SJSA1 (cell line): Measurements from ENCODE around the gene LRMDA. TPM values are rescaled to one million over a fixed set of nuclear protein-coding genes. Genes with fewer than 3 reads are reported as not detected.

Experiments used
- DNase-seq, 2 experiments: peaks; one replicate each; pipeline ENCODE4 v3.0.0-alpha.2; 2015 to 2020; ENCODE audit warnings: low spot score in 2 of 2, low read depth in 1 of 2
- H3K27ac ChIP-seq: fragments of 250-450 bp; sonication (Bioruptor Pico); 2 replicates; pipeline ENCODE4 v1.5.1; 2020; ENCODE audit warnings: mild to moderate bottlenecking, moderate library complexity
- H3K27me3 ChIP-seq: fragments of 250-450 bp; sonication (Bioruptor Pico); replicated peaks from 2 replicates; pipeline ENCODE4 v1.5.1; 2020; ENCODE audit warnings: mild to moderate bottlenecking, moderate library complexity
- H3K36me3 ChIP-seq: fragments of 250-450 bp; sonication (Bioruptor Pico); 2 replicates; pipeline ENCODE4 v1.5.1; 2020; ENCODE audit warnings: mild to moderate bottlenecking
- H3K4me1 ChIP-seq: fragments of 250-450 bp; sonication (Bioruptor Pico); replicated peaks from 2 replicates; pipeline ENCODE4 v1.6.1; 2021; ENCODE audit warnings: mild to moderate bottlenecking
- H3K4me3 ChIP-seq: fragments of 250-450 bp; sonication (Bioruptor Pico); 2 replicates; pipeline ENCODE4 v1.5.1; 2020; ENCODE audit warnings: mild to moderate bottlenecking
- H3K9me3 ChIP-seq: fragments of 250-450 bp; sonication (Bioruptor Pico); replicated peaks from 2 replicates; pipeline ENCODE4 v1.5.1; 2020; ENCODE audit warnings: mild to moderate bottlenecking
- total RNA-seq: library from RNA; depleted of rRNA; stranded (reverse); fragments of >200 nt; shearing (Covaris generic); gene quantifications from 2 replicates; pipeline ENCODE4 v1.2.3, GENCODE V29; 2014

Gene LRMDA
- total RNA-seq, 1 experiment from 2014 or later, result not detected

- DNase-seq, result no peak
- Histone ChIP-seq H3K9me3 (no peaks in the 10 kb centered on the region), H3K4me3 (no peak overlapping the region), H3K4me1 (no peaks in the 10 kb centered on the region), H3K36me3 (no peaks in the 10 kb centered on the region), H3K27me3 (no peaks in the 10 kb centered on the region), H3K27ac (no peak overlapping the region)
These were observed 493.0 kb downstream of the LRMDA start for GRCh38 chr10:75924309-75924902.

- H3K36me3 ChIP-seq, result no peaks in the 10 kb centered on the region
- H3K4me3 ChIP-seq, result no peak overlapping the region
- no peaks in the 10 kb centered on the region for H3K9me3 ChIP-seq
- no peak for DNase-seq
- no peak overlapping the region for H3K27ac ChIP-seq
- H3K27me3 ChIP-seq, result no peaks in the 10 kb centered on the region
- no peaks in the 10 kb centered on the region for H3K4me1 ChIP-seq
These were observed 494.6 kb downstream of the LRMDA start for GRCh38 chr10:75925999-75926398.

GRCh38 chr10:75926763-75927162, 495.3 kb downstream of the LRMDA start:
- Histone ChIP-seq H3K27me3 (no peaks in the 10 kb centered on the region), H3K9me3 (no peaks in the 10 kb centered on the region), H3K4me1 (no peaks in the 10 kb centered on the region), H3K36me3 (no peaks in the 10 kb centered on the region), H3K27ac (no peak overlapping the region), H3K4me3 (no peak overlapping the region)
- no peak for DNase-seq

- H3K4me3 ChIP-seq, result no peak overlapping the region
- H3K27me3 ChIP-seq, result no peaks in the 10 kb centered on the region
- H3K4me1 ChIP-seq, result no peaks in the 10 kb centered on the region
- H3K27ac ChIP-seq, result no peak overlapping the region
- H3K9me3 ChIP-seq, result no peaks in the 10 kb centered on the region
- no peak for DNase-seq
- H3K36me3 ChIP-seq, result no peaks in the 10 kb centered on the region
These were observed 496.8 kb downstream of the LRMDA start for GRCh38 chr10:75928231-75928630.

GRCh38 chr10:75929630-75930161, 498.3 kb downstream of the LRMDA start:
- Histone ChIP-seq H3K27me3 (no peaks in the 10 kb centered on the region), H3K9me3 (no peaks in the 10 kb centered on the region), H3K27ac (no peak overlapping the region), H3K4me3 (no peak overlapping the region), H3K36me3 (no peaks in the 10 kb centered on the region), H3K4me1 (no peaks in the 10 kb centered on the region)
- no peak for DNase-seq

GRCh38 chr10:75932921-75933320, 501.5 kb downstream of the LRMDA start:
- no peaks in the 10 kb centered on the region for H3K9me3 ChIP-seq
- H3K36me3 ChIP-seq, result no peaks in the 10 kb centered on the region
- no peak overlapping the region for H3K4me3 ChIP-seq
- H3K27me3 ChIP-seq, result no peaks in the 10 kb centered on the region
- no peak overlapping the region for H3K27ac ChIP-seq
- no peak for DNase-seq
- no peaks in the 10 kb centered on the region for H3K4me1 ChIP-seq

DNA sequence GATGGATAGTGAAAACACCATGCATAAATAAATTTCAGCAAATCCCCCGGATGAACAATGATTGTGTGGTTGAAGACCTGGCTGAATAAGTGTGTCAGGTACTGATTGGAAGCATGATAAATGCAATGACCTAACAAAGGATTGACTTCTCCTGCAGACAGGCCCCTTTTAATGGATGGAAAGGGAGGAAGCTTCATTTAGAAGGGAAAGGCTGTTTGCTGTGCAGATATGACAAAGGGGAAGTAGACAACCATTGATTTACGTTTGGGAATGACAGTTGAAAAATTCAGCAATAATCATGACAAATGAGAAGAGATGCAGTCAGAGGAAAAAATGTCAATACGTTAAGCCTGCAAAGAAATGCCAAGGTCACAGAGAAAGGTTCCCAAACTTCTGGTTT, 503.8 kb downstream of the LRMDA start:
- DNase-seq, result no peak
- no peaks in the 10 kb centered on the region for H3K4me1 ChIP-seq
- no peak overlapping the region for H3K4me3 ChIP-seq
- H3K27ac ChIP-seq, result no peak overlapping the region
- H3K27me3 ChIP-seq, result no peaks in the 10 kb centered on the region
- H3K9me3 ChIP-seq, result no peaks in the 10 kb centered on the region
- no peaks in the 10 kb centered on the region for H3K36me3 ChIP-seq

- DNase-seq, result no peak
- H3K27me3 ChIP-seq, result no peaks in the 10 kb centered on the region
These were observed 504.4 kb downstream of the LRMDA start for GRCh38 chr10:75935650-75936400.

GRCh38 chr10:75936841-75937240, 505.4 kb downstream of the LRMDA start:
- H3K27me3 ChIP-seq, result no peaks in the 10 kb centered on the region
- H3K4me1 ChIP-seq, result no peaks in the 10 kb centered on the region
- H3K36me3 ChIP-seq, result no peaks in the 10 kb centered on the region
- H3K4me3 ChIP-seq, result no peak overlapping the region
- no peak overlapping the region for H3K27ac ChIP-seq
- DNase-seq, result no peak
- no peaks in the 10 kb centered on the region for H3K9me3 ChIP-seq

More at GRCh38 chr10:75935650-75936400, 504.4 kb downstream of the LRMDA start:
- H3K4me1 ChIP-seq, result no peaks in the 10 kb centered on the region
- no peaks in the 10 kb centered on the region for H3K36me3 ChIP-seq
- no peak overlapping the region for H3K4me3 ChIP-seq
- no peaks in the 10 kb centered on the region for H3K9me3 ChIP-seq
- no peak overlapping the region for H3K27ac ChIP-seq

DNA sequence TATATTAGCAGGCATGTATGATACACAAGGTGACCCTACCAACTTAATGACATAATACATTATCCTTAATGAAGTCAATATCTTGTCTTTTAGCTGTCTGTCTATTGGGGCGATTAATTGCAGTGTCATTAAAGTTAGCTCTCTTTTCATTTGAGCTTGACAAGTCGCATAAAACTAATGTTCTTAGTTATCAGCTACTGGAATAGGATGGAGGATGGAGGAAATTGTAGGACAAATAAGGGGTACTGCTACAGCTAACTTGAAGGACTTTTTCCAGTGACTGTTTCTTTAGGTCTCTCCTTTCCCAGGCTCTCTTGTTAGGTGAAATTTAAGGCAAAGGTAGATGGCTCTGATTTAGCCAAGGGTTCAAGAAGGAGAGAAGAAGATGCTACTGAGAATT, 506.4 kb downstream of the LRMDA start:
- Histone ChIP-seq H3K27me3 (no peaks in the 10 kb centered on the region), H3K4me1 (no peaks in the 10 kb centered on the region), H3K4me3 (no peak overlapping the region), H3K27ac (no peak overlapping the region), H3K36me3 (no peaks in the 10 kb centered on the region), H3K9me3 (no peaks in the 10 kb centered on the region)
- no peak for DNase-seq

GRCh38 chr10:75938380-75939122, 507.1 kb downstream of the LRMDA start:
- Histone ChIP-seq H3K9me3 (no peaks in the 10 kb centered on the region), H3K27ac (no peak overlapping the region), H3K4me1 (no peaks in the 10 kb centered on the region), H3K36me3 (no peaks in the 10 kb centered on the region), H3K4me3 (no peak overlapping the region), H3K27me3 (no peaks in the 10 kb centered on the region)
- no peak for DNase-seq

- Histone ChIP-seq H3K4me1 (no peaks in the 10 kb centered on the region), H3K27ac (no peak overlapping the region), H3K36me3 (no peaks in the 10 kb centered on the region), H3K9me3 (no peaks in the 10 kb centered on the region), H3K4me3 (no peak overlapping the region), H3K27me3 (no peaks in the 10 kb centered on the region)
- DNase-seq, result no peak
These were observed 508.1 kb downstream of the LRMDA start for GRCh38 chr10:75939541-75939940.

- Histone ChIP-seq H3K4me3 (no peak overlapping the region), H3K27me3 (no peaks in the 10 kb centered on the region), H3K36me3 (no peaks in the 10 kb centered on the region), H3K4me1 (no peaks in the 10 kb centered on the region), H3K9me3 (no peaks in the 10 kb centered on the region), H3K27ac (no peak overlapping the region)
- DNase-seq, result no peak
These were observed 509.3 kb downstream of the LRMDA start for GRCh38 chr10:75940742-75941141.

DNA sequence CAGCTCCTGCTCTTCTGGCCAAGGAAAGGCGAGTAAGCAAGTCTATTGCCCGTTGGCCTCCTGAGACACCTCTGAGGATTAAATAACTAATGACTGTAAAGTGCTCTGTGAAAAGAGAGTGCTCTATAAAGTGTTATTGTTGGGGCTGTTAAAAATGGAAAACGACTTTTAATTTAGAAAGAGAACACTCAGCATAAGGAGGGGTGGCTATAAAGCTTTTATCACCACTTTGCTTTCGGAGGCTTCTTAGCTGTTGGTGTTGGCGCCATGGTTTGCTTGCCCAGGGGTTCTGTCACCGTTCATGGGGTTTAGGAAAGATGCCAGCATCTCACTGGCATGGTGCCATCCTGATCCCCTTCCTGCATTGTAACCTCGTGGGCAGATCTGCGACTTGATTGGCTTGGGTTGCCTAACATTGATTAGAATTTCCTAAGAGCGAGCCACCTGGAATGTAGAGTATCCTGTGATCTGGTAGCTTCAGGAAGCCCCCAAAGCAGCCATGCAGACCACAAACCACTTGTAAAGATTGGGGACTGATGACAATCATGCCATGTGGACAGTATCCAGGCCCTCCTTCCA, 509.9 kb downstream of the LRMDA start:
- Histone ChIP-seq H3K27ac (no peak overlapping the region), H3K36me3 (no peaks in the 10 kb centered on the region), H3K4me3 (no peak overlapping the region), H3K27me3 (no peaks in the 10 kb centered on the region), H3K4me1 (no peaks in the 10 kb centered on the region), H3K9me3 (no peaks in the 10 kb centered on the region)
- no peak for DNase-seq
